ENCODE results near the gene LDLR. TPM values are rescaled to one million over a fixed set of nuclear protein-coding genes. Genes with fewer than 3 reads are reported as not detected.
A peak's percentile ranks its signal among the peaks of the same experiment; 100 is the strongest.
"Not testable (repeated sequence)": the region's sequence is repeated elsewhere in the genome, so short reads cannot be mapped to it uniquely, and the experiment has no call there.

The LDLR gene
- total RNA-seq, 2 experiments from 2014 or later: 117 to 123 TPM

DNA sequence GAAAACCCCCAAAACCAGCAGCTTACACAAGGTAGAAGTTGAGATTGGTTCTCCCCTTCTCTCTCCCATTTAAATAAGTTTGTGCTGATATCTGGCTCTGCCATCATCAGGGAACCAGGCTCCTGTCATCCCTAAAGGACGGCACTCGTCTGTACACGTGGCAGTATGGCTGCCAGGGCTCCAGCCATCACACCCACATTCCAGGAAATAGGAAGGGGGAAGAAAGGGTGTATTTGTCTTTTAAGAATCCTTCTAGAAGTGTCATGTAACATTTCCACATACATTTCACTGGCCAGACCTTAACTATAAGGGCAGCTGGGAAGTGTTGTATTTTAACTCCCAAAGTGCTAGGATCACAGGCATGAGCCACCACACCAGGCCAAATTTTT is 56.3 kb downstream of the LDLR start:
- DNase-seq: no peak
- H3K4me3 Mint-ChIP-seq: no peak overlapping the region
- no peak for ATAC-seq

GRCh38 chr19:11148001-11148400 is 58.7 kb downstream of the LDLR start:
- ChIA-PET CTCF (interaction anchor here (0.7 kb wide), 1 partner anchor 22 kb away, joined by 3 read pairs; no protein-coding TSS in a partner anchor), POLR2A (no interaction called here)
- H3K27me3 Mint-ChIP-seq (ENCODE audit: low read depth): no peaks in the 10 kb centered on the region
- H3K27ac Mint-ChIP-seq: no peak overlapping the region
- no peak overlapping the region for H3K4me3 Mint-ChIP-seq
- no peak for ATAC-seq
- H3K4me1 Mint-ChIP-seq (ENCODE audit: low read depth): peaks cover 20% of the 10 kb centered on the region
- H3K36me3 Mint-ChIP-seq (ENCODE audit: low read depth): peaks cover 57% of the 10 kb centered on the region
- no peak for DNase-seq
- no peaks in the 10 kb centered on the region for H3K9me3 Mint-ChIP-seq (ENCODE audit: insufficient read depth)

More for the DNA sequence above, 56.3 kb downstream of the LDLR start:
- Mint-ChIP-seq H3K4me1 (ENCODE audit: low read depth) (peaks cover 13% of the 10 kb centered on the region), H3K27ac (no peak overlapping the region), H3K27me3 (ENCODE audit: low read depth) (no peaks in the 10 kb centered on the region), H3K9me3 (ENCODE audit: insufficient read depth) (no peaks in the 10 kb centered on the region), H3K36me3 (ENCODE audit: low read depth) (peaks cover 43% of the 10 kb centered on the region)
- ChIA-PET POLR2A (interaction anchor here (1.7 kb wide), 1 partner anchor 10 kb away, joined by 5 read pairs; the partner anchor contains the start of gene SPC24), CTCF (no interaction called here)

DNA sequence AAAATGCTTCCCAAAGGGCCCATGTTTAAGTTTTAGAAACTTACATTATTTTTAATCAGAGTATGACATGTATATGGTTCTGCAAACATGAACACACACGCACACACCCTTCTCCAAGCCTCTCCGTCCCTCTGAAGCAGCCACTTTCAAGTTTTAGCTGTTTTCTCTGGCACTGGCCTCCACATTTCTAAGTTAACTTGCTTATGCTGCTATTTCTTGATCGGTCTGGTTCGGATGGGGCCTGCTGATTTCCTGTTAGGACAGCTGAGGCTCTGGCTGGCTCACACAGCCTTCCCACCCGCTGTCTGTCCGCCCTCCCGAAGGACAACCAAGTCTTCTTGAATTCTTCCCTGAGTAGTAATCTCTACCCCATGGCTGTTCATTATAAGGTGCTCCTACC is 61.9 kb downstream of the LDLR start:
- H3K4me1 Mint-ChIP-seq (ENCODE audit: low read depth): peaks cover 23% of the 10 kb centered on the region
- DNase-seq (no peak), ATAC-seq (no peak)
- H3K27me3 Mint-ChIP-seq (ENCODE audit: low read depth): no peaks in the 10 kb centered on the region
- no peak overlapping the region for H3K27ac Mint-ChIP-seq
- H3K36me3 Mint-ChIP-seq (ENCODE audit: low read depth): peaks cover 49% of the 10 kb centered on the region
- ChIA-PET CTCF (interaction anchor here (1.3 to 2.0 kb wide), 3 partner anchors 13 to 209 kb away, joined by 3 to 7 read pairs (median 4); no protein-coding TSS in a partner anchor), POLR2A (no interaction called here)
- H3K4me3 Mint-ChIP-seq: no peak overlapping the region
- H3K9me3 Mint-ChIP-seq (ENCODE audit: insufficient read depth): no peaks in the 10 kb centered on the region

- no peak for ATAC-seq
Observed at GRCh38 chr19:11152318-11153062, 63.2 kb downstream of the LDLR start.

DNA sequence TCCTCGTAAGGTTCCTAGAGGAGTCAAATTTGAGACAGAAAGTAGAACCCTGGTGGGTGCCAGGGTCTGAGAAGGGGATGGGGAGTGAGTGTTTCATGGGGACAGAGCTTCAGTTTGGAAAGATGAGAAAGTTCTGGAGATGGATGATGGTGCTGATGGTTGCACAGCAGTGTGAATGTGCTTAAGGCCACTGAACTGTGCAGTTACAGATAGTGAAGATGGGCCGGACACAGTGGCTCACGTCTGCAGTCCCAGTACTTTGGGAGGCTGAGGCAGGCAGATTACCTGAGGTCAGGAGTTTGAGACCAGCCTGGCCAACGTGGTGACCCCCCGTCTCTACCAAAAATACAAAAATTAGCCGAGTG is 65.4 kb downstream of the LDLR start:
- CTCF ChIA-PET: interaction anchor here (0.8 to 1.7 kb wide), 3 partner anchors 11 to 110 kb away, joined by 3 to 7 read pairs (median 5); no protein-coding TSS in a partner anchor
- POLR2A ChIA-PET: interaction anchor here (1.4 to 1.6 kb wide), 2 partner anchors 9 to 11 kb away, joined by 5 to 8 read pairs; no protein-coding TSS in a partner anchor
- DNase-seq (no peak), ATAC-seq (no peak)
- Mint-ChIP-seq H3K4me1 (ENCODE audit: low read depth) (peaks cover 27% of the 10 kb centered on the region), H3K27me3 (ENCODE audit: low read depth) (no peaks in the 10 kb centered on the region), H3K36me3 (ENCODE audit: low read depth) (peaks cover 27% of the 10 kb centered on the region), H3K4me3 (peak overlapping the region; percentile 85), H3K27ac (peak overlapping the region; percentile 78), H3K9me3 (ENCODE audit: insufficient read depth) (no peaks in the 10 kb centered on the region)

More at GRCh38 chr19:11152318-11153062, 63.2 kb downstream of the LDLR start:
- Mint-ChIP-seq H3K36me3 (ENCODE audit: low read depth) (peaks cover 42% of the 10 kb centered on the region), H3K4me1 (ENCODE audit: low read depth) (peaks cover 27% of the 10 kb centered on the region), H3K9me3 (ENCODE audit: insufficient read depth) (no peaks in the 10 kb centered on the region), H3K27me3 (ENCODE audit: low read depth) (no peaks in the 10 kb centered on the region), H3K27ac (no peak overlapping the region), H3K4me3 (no peak overlapping the region)
- ChIA-PET CTCF (interaction anchor here (1.5 to 2.0 kb wide), 2 partner anchors 26 to 210 kb away, joined by 3 to 7 read pairs; no protein-coding TSS in a partner anchor), POLR2A (interaction anchor here (0.6 to 1.5 kb wide), 2 partner anchors 9 to 29 kb away, joined by 3 to 4 read pairs; no protein-coding TSS in a partner anchor)
- DNase-seq: no peak

- H3K4me1 Mint-ChIP-seq (ENCODE audit: low read depth): peaks cover 27% of the 10 kb centered on the region
- peak; percentile 97 for DNase-seq
- no peaks in the 10 kb centered on the region for H3K27me3 Mint-ChIP-seq (ENCODE audit: low read depth)
- H3K9me3 Mint-ChIP-seq (ENCODE audit: insufficient read depth): no peaks in the 10 kb centered on the region
- ChIA-PET POLR2A (interaction anchor here (0.5 to 1.9 kb wide), 8 partner anchors 10 to 1577 kb away, joined by 3 to 8 read pairs (median 4); partner anchors contain the start of gene LDLR), CTCF (interaction anchor here (0.8 to 1.7 kb wide), 8 partner anchors 9 to 327 kb away, joined by 3 to 7 read pairs (median 4); no protein-coding TSS in a partner anchor)
- H3K36me3 Mint-ChIP-seq (ENCODE audit: low read depth): peaks cover 27% of the 10 kb centered on the region
- peak; percentile 99 for ATAC-seq
- peak within 1 kb of the TSS; percentile 78 for H3K27ac Mint-ChIP-seq
- H3K4me3 Mint-ChIP-seq: peak within 1 kb of the TSS; percentile 85
Observed at GRCh38 chr19:11155373-11156120, 66.3 kb downstream of the LDLR start, which contains the start of gene SPC24. SPC24 (minus strand) TSS chr19:11155782; CDS start chr19:11155776, 6 bp downstream.

- H3K36me3 Mint-ChIP-seq (ENCODE audit: low read depth): peaks cover 2% of the 10 kb centered on the region
- no peak for ATAC-seq
- ChIA-PET POLR2A (no interaction called here), CTCF (no interaction called here)
- no peak overlapping the region for H3K27ac Mint-ChIP-seq
- no peak for DNase-seq
- H3K4me1 Mint-ChIP-seq (ENCODE audit: low read depth): peaks cover 7% of the 10 kb centered on the region
- H3K9me3 Mint-ChIP-seq (ENCODE audit: insufficient read depth): no peaks in the 10 kb centered on the region
- H3K27me3 Mint-ChIP-seq (ENCODE audit: low read depth): peaks cover 2% of the 10 kb centered on the region
- H3K4me3 Mint-ChIP-seq: no peak overlapping the region
Observed at GRCh38 chr19:11159598-11160439, 70.6 kb downstream of the LDLR start.

GRCh38 chr19:11160440-11160768 is 71.1 kb downstream of the LDLR start:
- H3K36me3 Mint-ChIP-seq (ENCODE audit: low read depth); H3K4me1 Mint-ChIP-seq (ENCODE audit: low read depth); H3K9me3 Mint-ChIP-seq (ENCODE audit: insufficient read depth); H3K27ac Mint-ChIP-seq; POLR2A ChIA-PET; ATAC-seq; CTCF ChIA-PET; H3K4me3 Mint-ChIP-seq; DNase-seq; H3K27me3 Mint-ChIP-seq (ENCODE audit: low read depth): not testable (repeated sequence)

- CTCF ChIA-PET: interaction anchor here (1.6 kb wide), 1 partner anchor 8 kb away, joined by 4 read pairs; the partner anchor contains the start of gene SPC24
- ATAC-seq: no peak
- H3K27me3 Mint-ChIP-seq (ENCODE audit: low read depth): peaks cover 2% of the 10 kb centered on the region
- H3K27ac Mint-ChIP-seq: no peak overlapping the region
- POLR2A ChIA-PET: interaction anchor here (0.6 kb wide), 1 partner anchor 48 kb away, joined by 3 read pairs; no protein-coding TSS in a partner anchor
- no peak overlapping the region for H3K4me3 Mint-ChIP-seq
- H3K4me1 Mint-ChIP-seq (ENCODE audit: low read depth): no peaks in the 10 kb centered on the region
- no peak for DNase-seq
- H3K9me3 Mint-ChIP-seq (ENCODE audit: insufficient read depth): no peaks in the 10 kb centered on the region
- H3K36me3 Mint-ChIP-seq (ENCODE audit: low read depth): no peaks in the 10 kb centered on the region
Observed at GRCh38 chr19:11164296-11164695, 75.0 kb downstream of the LDLR start.

GRCh38 chr19:11164879-11165406 is 75.7 kb downstream of the LDLR start:
- Mint-ChIP-seq H3K4me1 (ENCODE audit: low read depth) (no peaks in the 10 kb centered on the region), H3K36me3 (ENCODE audit: low read depth) (no peaks in the 10 kb centered on the region), H3K27ac (no peak overlapping the region), H3K27me3 (ENCODE audit: low read depth) (peaks cover 2% of the 10 kb centered on the region), H3K9me3 (ENCODE audit: insufficient read depth) (no peaks in the 10 kb centered on the region), H3K4me3 (no peak overlapping the region)
- ATAC-seq: no peak
- ChIA-PET POLR2A (no interaction called here), CTCF (interaction anchor here (1.6 kb wide), 1 partner anchor 9 kb away, joined by 4 read pairs; the partner anchor contains the start of gene SPC24)
- DNase-seq: no peak

Measured in activated CD8-positive, alpha-beta T cell treated with anti-CD3 and anti-CD28 coated beads, Interleukin-2, amount 10 ng/mL, durations not matched to agents 7 days and 5 days (primary cell).